Caco-2 (cell line): ENCODE results near the gene REC114. TPM values are rescaled to one million over a fixed set of nuclear protein-coding genes. Genes with fewer than 3 reads are reported as not detected.
"Not testable (repeated sequence)": the region's sequence is repeated elsewhere in the genome, so short reads cannot be mapped to it uniquely, and the experiment has no call there.

ENCODE experiments used
- BruUV-seq: library from RNA; stranded (reverse); fragments of 400-500 nt; replicated peaks from 2 replicates; lab custom pipeline; 2021; lab: Mats Ljungman, UMichigan
- CTCF ChIA-PET: fragments of 300-600 bp; sonication (Branson Sonifier 250); formaldehyde crosslinking; loops from one replicate; lab custom pipeline; 2022; ENCODE audit warnings: antibody characterized with exemption; lab: Charles Lee
- POLR2A ChIA-PET: fragments of 300-600 bp; sonication (Branson Sonifier 250); formaldehyde crosslinking; loops from one replicate; lab custom pipeline; 2022; ENCODE audit warnings: antibody characterized with exemption; lab: Charles Lee
- DNase-seq, 2 experiments: peaks; one replicate each; pipeline versions ENCODE4 v3.0.0 to v3.0.0-alpha.2; 2020 to 2022
- H3K27me3 ChIP-seq: replicated peaks from 2 replicates; pipeline ENCODE4 v1.6.0; 2011; ENCODE audit warnings: low read length; ENCODE audit not compliant: control insufficient read depth, insufficient read depth
- H3K36me3 ChIP-seq: 2 replicates; pipeline ENCODE4 v1.5.1; 2011; ENCODE audit warnings: low read length; ENCODE audit not compliant: control insufficient read depth, insufficient read depth
- H3K4me1 ChIP-seq: fragments of 250-450 bp; sonication (Bioruptor Pico); 2 replicates; pipeline ENCODE4 v1.5.1; 2020; ENCODE audit warnings: mild to moderate bottlenecking
- H3K4me3 ChIP-seq: 2 replicates; pipeline ENCODE4 v1.5.1; 2011; ENCODE audit warnings: low read depth, mild to moderate bottlenecking, control low read depth, low read length
- H3K9me3 ChIP-seq: fragments of 250-450 bp; sonication (Bioruptor Pico); 2 replicates; pipeline ENCODE4 v1.5.1; 2020; ENCODE audit warnings: mild to moderate bottlenecking, moderate library complexity
- H3K27ac Mint-ChIP-seq: one replicate; pipeline ENCODE4 v1.8.0; 2022; ENCODE audit warnings: mixed read lengths; ENCODE audit not compliant: unreplicated experiment
- H3K27me3 Mint-ChIP-seq: one replicate; pipeline ENCODE4 v1.8.0; 2022; ENCODE audit warnings: mixed read lengths; ENCODE audit not compliant: insufficient read depth, unreplicated experiment
- H3K36me3 Mint-ChIP-seq: one replicate; pipeline ENCODE4 v1.8.0; 2022; ENCODE audit warnings: mild to moderate bottlenecking, mixed read lengths; ENCODE audit not compliant: insufficient read depth, unreplicated experiment
- H3K4me1 Mint-ChIP-seq: one replicate; pipeline ENCODE4 v1.8.0; 2022; ENCODE audit warnings: low read depth, mixed read lengths; ENCODE audit not compliant: unreplicated experiment
- H3K4me3 Mint-ChIP-seq: one replicate; pipeline ENCODE4 v1.8.0; 2022; ENCODE audit warnings: mild to moderate bottlenecking, moderate library complexity, mixed read lengths; ENCODE audit not compliant: unreplicated experiment
- H3K9me3 Mint-ChIP-seq: one replicate; pipeline ENCODE4 v1.8.0; 2022; ENCODE audit warnings: mixed read lengths; ENCODE audit not compliant: unreplicated experiment
- CTCF ChIP-seq, 2 experiments: fragments of 200-600 bp in 1 of 2; IDR thresholded peaks; 1 replicate in 1 of 2; 2 replicates in 1 of 2; pipeline versions ENCODE4 v1.5.1 to v1.8.0; 2011 to 2022; ENCODE audit warnings: antibody characterized with exemption in 1 of 2, control low read depth in 1 of 2, inconsistent platforms in 1 of 2, low read depth in 1 of 2, low read length in 1 of 2, mild to moderate bottlenecking in 1 of 2, moderate library complexity in 1 of 2; ENCODE audit not compliant: insufficient read depth in 1 of 2, severe bottlenecking in 1 of 2, unreplicated experiment in 1 of 2
- intact Hi-C: fragments of 100-400 bp; cut with micrococcal nuclease; formaldehyde crosslinking; loops from one replicate; pipeline ENCODE4 v1.10.0; 2022; ENCODE audit not compliant: unreplicated experiment
- total RNA-seq: library from RNA; stranded (reverse); gene quantifications from 2 replicates; pipeline ENCODE4 v1.2.3, GENCODE V29; 2022

REC114 gene
- total RNA-seq, 1 experiment from 2014 or later: not detected

GRCh38 chr15:73395671-73396070, 47.3 kb upstream of the REC114 start:
- intact Hi-C loops: loop anchor here (10.0 kb wide), 1 partner anchor 71 kb away; no protein-coding TSS in a partner anchor
- Mint-ChIP-seq H3K27me3 (peaks cover 4% of the 10 kb centered on the region), H3K36me3 (no peaks in the 10 kb centered on the region)

GRCh38 chr15:73397461-73397860, 45.5 kb upstream of the REC114 start:
- no peak overlapping the region for H3K4me3 Mint-ChIP-seq
- Histone ChIP-seq H3K36me3 (no peaks in the 10 kb centered on the region), H3K9me3 (no peaks in the 10 kb centered on the region), H3K4me1 (no peaks in the 10 kb centered on the region), H3K27me3 (no peaks in the 10 kb centered on the region), H3K4me3 (no peak overlapping the region)
- DNase-seq: no peak
- intact Hi-C loops: loop anchor here (10.0 kb wide), 1 partner anchor 73 kb away; no protein-coding TSS in a partner anchor
- no peaks in the 10 kb centered on the region for H3K4me1 Mint-ChIP-seq
- POLR2A ChIA-PET: no interaction called here
- TF ChIP-seq CTCF (IDR thresholded peaks at IDR 0.05; ENCODE audit: insufficient read depth in 1 of 2, low read depth in 1 of 2, low read length in 1 of 2, severe bottlenecking in 1 of 2, unreplicated experiment in 1 of 2): no peak
- H3K9me3 Mint-ChIP-seq: peaks cover 4% of the 10 kb centered on the region
- no peaks in the 10 kb centered on the region for H3K36me3 Mint-ChIP-seq
- CTCF ChIA-PET: no interaction called here
- H3K27ac Mint-ChIP-seq: no peak overlapping the region
- peaks cover 4% of the 10 kb centered on the region for H3K27me3 Mint-ChIP-seq
- no TSS peak for BruUV-seq

More at GRCh38 chr15:73395671-73396070, 47.3 kb upstream of the REC114 start:
- H3K27ac Mint-ChIP-seq: no peak overlapping the region
- Histone ChIP-seq H3K9me3 (no peaks in the 10 kb centered on the region), H3K36me3 (no peaks in the 10 kb centered on the region), H3K4me1 (peaks cover 10% of the 10 kb centered on the region), H3K4me3 (no peak overlapping the region), H3K27me3 (no peaks in the 10 kb centered on the region)
- no peak for TF ChIP-seq CTCF (IDR thresholded peaks at IDR 0.05; ENCODE audit: insufficient read depth in 1 of 2, low read depth in 1 of 2, low read length in 1 of 2, severe bottlenecking in 1 of 2, unreplicated experiment in 1 of 2)
- POLR2A ChIA-PET: no interaction called here
- CTCF ChIA-PET: interaction anchor here (0.7 kb wide), 1 partner anchor 90 kb away, joined by 5 read pairs; no protein-coding TSS in a partner anchor
- H3K9me3 Mint-ChIP-seq: peaks cover 8% of the 10 kb centered on the region
- H3K4me3 Mint-ChIP-seq: no peak overlapping the region
- no peak for DNase-seq
- no TSS peak for BruUV-seq
- peaks cover under 1% of the 10 kb centered on the region for H3K4me1 Mint-ChIP-seq

GRCh38 chr15:73398861-73399260, 44.1 kb upstream of the REC114 start:
- no peak for DNase-seq
- Histone ChIP-seq H3K36me3 (no peaks in the 10 kb centered on the region), H3K4me3 (no peak overlapping the region), H3K4me1 (no peaks in the 10 kb centered on the region), H3K9me3 (no peaks in the 10 kb centered on the region), H3K27me3 (no peaks in the 10 kb centered on the region)
- Mint-ChIP-seq H3K27ac (no peak overlapping the region), H3K4me1 (no peaks in the 10 kb centered on the region), H3K27me3 (peaks cover 4% of the 10 kb centered on the region), H3K4me3 (no peak overlapping the region), H3K9me3 (no peaks in the 10 kb centered on the region), H3K36me3 (no peaks in the 10 kb centered on the region)
- BruUV-seq: no TSS peak
- intact Hi-C loops: loop anchor here (10.0 kb wide), 1 partner anchor 74 kb away; no protein-coding TSS in a partner anchor
- TF ChIP-seq CTCF (IDR thresholded peaks at IDR 0.05; ENCODE audit: insufficient read depth in 1 of 2, low read depth in 1 of 2, low read length in 1 of 2, severe bottlenecking in 1 of 2, unreplicated experiment in 1 of 2): no peak
- POLR2A ChIA-PET: no interaction called here
- CTCF ChIA-PET: no interaction called here

GRCh38 chr15:73400222-73400621, 42.7 kb upstream of the REC114 start:
- DNase-seq, intact Hi-C loops, H3K36me3 ChIP-seq, H3K27me3 ChIP-seq, H3K9me3 Mint-ChIP-seq, BruUV-seq, H3K36me3 Mint-ChIP-seq, H3K4me3 ChIP-seq, H3K4me1 Mint-ChIP-seq, CTCF ChIA-PET, H3K4me3 Mint-ChIP-seq, H3K27ac Mint-ChIP-seq, H3K4me1 ChIP-seq, POLR2A ChIA-PET, H3K27me3 Mint-ChIP-seq, H3K9me3 ChIP-seq: not testable (repeated sequence)
